Liver (tissue), 9 donors: Measurements from ENCODE around the gene C1QTNF4. TPM values are rescaled to one million over a fixed set of nuclear protein-coding genes. Genes with fewer than 3 reads are reported as not detected.

Experiments
- DNase-seq: peaks from one replicate; pipeline ENCODE4 v3.0.0-alpha.2; 2017; ENCODE audit warnings: low spot score
- H3K27ac ChIP-seq, 2 donors: one replicate each; pipeline ENCODE4 v1.7.0; 2013; ENCODE audit warnings: inconsistent platforms in 2 of 2, low read length in 2 of 2, control low read depth in 1 of 2, low read depth in 1 of 2, mild to moderate bottlenecking in 1 of 2
- H3K27me3 ChIP-seq, 4 donors: one replicate each; pipeline versions ENCODE4 v1.6.1 to v1.7.0; 2013; ENCODE audit warnings: low read length in 3 of 4, inconsistent platforms in 1 of 4, mild to moderate bottlenecking in 1 of 4, moderate library complexity in 1 of 4; ENCODE audit not compliant: control insufficient read depth in 4 of 4, insufficient read depth in 4 of 4
- H3K36me3 ChIP-seq, 4 donors: one replicate each; pipeline versions ENCODE4 v1.6.1 to v1.7.0; 2013; ENCODE audit warnings: low read length in 3 of 4, mild to moderate bottlenecking in 3 of 4, low read depth in 1 of 4, moderate library complexity in 1 of 4; ENCODE audit not compliant: control insufficient read depth in 4 of 4, insufficient read depth in 3 of 4
- H3K4me1 ChIP-seq, 4 donors: one replicate each; pipeline versions ENCODE4 v1.6.1 to v1.7.0; 2013; ENCODE audit warnings: low read length in 3 of 4, mild to moderate bottlenecking in 3 of 4, moderate library complexity in 1 of 4; ENCODE audit not compliant: control insufficient read depth in 4 of 4, insufficient read depth in 4 of 4
- H3K4me3 ChIP-seq, 3 donors: one replicate each; pipeline versions ENCODE4 v1.6.1 to v1.7.0; 2013; ENCODE audit warnings: low read length in 3 of 3, control low read depth in 1 of 3, low read depth in 1 of 3, mild to moderate bottlenecking in 1 of 3
- H3K9ac ChIP-seq, 2 donors: one replicate each; pipeline ENCODE4 v1.7.0; 2013; ENCODE audit warnings: low read length in 2 of 2, mild to moderate bottlenecking in 2 of 2, moderate library complexity in 2 of 2, control low read depth in 1 of 2, low read depth in 1 of 2
- H3K9me3 ChIP-seq, 4 donors: one replicate each; pipeline versions ENCODE4 v1.6.1 to v1.7.0; 2013; ENCODE audit warnings: low read length in 3 of 4; ENCODE audit not compliant: control insufficient read depth in 4 of 4
- FOXA1 ChIP-seq: IDR thresholded peaks from 2 replicates; pipeline ENCODE4 v1.6.1; 2016; ENCODE audit warnings: antibody characterized with exemption
- FOXA2 ChIP-seq: IDR thresholded peaks from 2 replicates; pipeline ENCODE4 v1.6.1; 2016; ENCODE audit warnings: antibody characterized with exemption
- GABPA ChIP-seq, 2 donors: IDR thresholded peaks in 1 of 2; conservative IDR thresholded peaks in 1 of 2; 2 replicates each; pipeline ENCODE4 v1.6.1; 2016; ENCODE audit warnings: antibody characterized with exemption in 2 of 2, mild to moderate bottlenecking in 1 of 2, moderate library complexity in 1 of 2
- HNF4A ChIP-seq, 2 donors: conservative IDR thresholded peaks; 2 replicates each; pipeline ENCODE4 v1.6.1; 2016; ENCODE audit warnings: antibody characterized with exemption in 2 of 2, mild to moderate bottlenecking in 2 of 2
- HNF4G ChIP-seq: IDR thresholded peaks from 2 replicates; pipeline ENCODE4 v1.6.1; 2016; ENCODE audit warnings: antibody characterized with exemption
- NR2F2 ChIP-seq: IDR thresholded peaks from 2 replicates; pipeline ENCODE4 v1.6.1; 2016; ENCODE audit warnings: antibody characterized with exemption
- RAD21 ChIP-seq, 2 donors: IDR thresholded peaks; 2 replicates each; pipeline ENCODE4 v1.6.1; 2016; ENCODE audit warnings: antibody characterized with exemption in 2 of 2, mild to moderate bottlenecking in 2 of 2
- RXRA ChIP-seq, 2 donors: IDR thresholded peaks; 2 replicates each; pipeline ENCODE4 v1.6.1; 2017 to 2018; ENCODE audit warnings: antibody characterized with exemption in 2 of 2, mild to moderate bottlenecking in 1 of 2
- SP1 ChIP-seq: IDR thresholded peaks from 2 replicates; pipeline ENCODE4 v1.6.1; 2018; ENCODE audit warnings: antibody characterized with exemption, mild to moderate bottlenecking
- TAF1 ChIP-seq: conservative IDR thresholded peaks from 2 replicates; pipeline ENCODE4 v1.6.1; 2016; ENCODE audit warnings: antibody characterized with exemption, mild to moderate bottlenecking
- YY1 ChIP-seq: IDR thresholded peaks from 2 replicates; pipeline ENCODE4 v1.6.1; 2016; ENCODE audit warnings: antibody characterized with exemption, mild to moderate bottlenecking
- WGBS: extraction: QIAGEN DNeasy Blood & Tissue Kit; methylation state at CpG from one replicate; pipeline ENCODE4 v1.1.7; 2013; 5-methylcytosine and 5-hydroxymethylcytosine counted together
- polyA plus RNA-seq, 2 donors: library from polyadenylated mRNA; stranded (reverse) in 1 of 2; unstranded in 1 of 2; fragments of 200-250 nt in 1 of 2; fragments of >200 nt in 1 of 2; fragmentation: Nextera tagmentation in 1 of 2; extraction: Ambion mirVana in 1 of 2; gene quantifications; one replicate each; pipeline versions ENCODE4 v1.2.1 to v1.2.3, GENCODE V29; 2013 to 2015
- total RNA-seq, 2 donors: library from RNA; depleted of rRNA; stranded (reverse); fragments of >200 nt; gene quantifications; one replicate each; pipeline ENCODE4 v1.2.3, GENCODE V29; 2014
- TF ChIP-seq, protein P1 (sequence below): IDR thresholded peaks from 2 replicates; pipeline ENCODE4 v1.6.1; 2016; ENCODE audit warnings: antibody characterized with exemption
- TF ChIP-seq, protein P2 (sequence below): IDR thresholded peaks from 2 replicates; pipeline ENCODE4 v1.6.1; 2016; ENCODE audit warnings: antibody characterized with exemption
- TF ChIP-seq, protein P3 (sequence below): fragments of 150-350 bp; IDR thresholded peaks from 2 replicates; pipeline ENCODE4 v1.5.1; 2017; ENCODE audit warnings: improper control_type of control experiment, low read depth, low read length; ENCODE audit not compliant: missing input control
- TF ChIP-seq, protein P4 (sequence below): IDR thresholded peaks from 2 replicates; pipeline ENCODE4 v1.6.1; 2016; ENCODE audit warnings: antibody characterized with exemption, mild to moderate bottlenecking
- TF ChIP-seq, protein P5 (sequence below): IDR thresholded peaks from 2 replicates; pipeline ENCODE4 v1.6.1; 2016; ENCODE audit warnings: antibody characterized with exemption
- donor health status: healthy.
- donor health status: healthy.
- donor health status: healthy.
- donor health status: healthy.
- donor health status: healthy.

Gene C1QTNF4
- total and polyA plus RNA-seq, 4 donors = 0.08 to 1.8 (median 0.32) TPM

DNA sequence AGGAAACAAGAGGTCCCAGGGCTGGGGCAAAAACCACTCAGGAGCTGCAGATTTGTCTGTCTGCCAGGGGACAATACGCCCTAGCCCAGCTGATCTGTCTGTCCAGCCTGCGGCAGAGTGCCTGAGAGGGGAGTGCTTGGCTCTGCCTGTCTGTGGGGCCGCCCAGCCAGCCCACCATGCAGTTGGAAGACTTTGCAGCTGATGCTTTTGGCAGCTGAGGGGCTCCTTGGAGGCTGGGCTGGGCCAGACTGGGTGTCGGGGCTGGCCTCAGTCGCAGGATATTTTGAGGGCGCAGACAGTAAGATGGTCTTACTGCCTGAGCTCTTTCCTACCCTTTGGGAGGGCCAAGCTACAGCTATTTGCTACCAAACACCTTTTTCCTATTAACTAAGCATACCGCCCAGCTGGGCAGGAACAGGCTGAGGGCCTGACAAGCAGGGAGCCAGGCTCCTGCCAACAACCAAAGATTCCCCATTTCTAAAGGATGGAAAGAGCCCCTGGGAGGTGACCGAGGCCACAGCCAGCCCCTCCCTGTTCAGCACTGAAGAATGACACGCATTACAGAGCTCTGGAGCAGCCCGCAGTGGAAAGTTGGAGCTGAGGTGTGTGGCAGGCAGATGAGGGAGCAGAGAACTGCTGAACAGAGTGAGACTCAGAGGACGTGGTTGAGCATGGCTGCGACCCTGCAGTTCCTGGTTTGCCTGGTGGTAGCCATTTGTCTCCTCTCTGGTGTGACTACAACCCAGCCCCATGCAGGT is 7.9 kb downstream of the C1QTNF4 start, which contains the start of gene FAM180B (continued):
- TF ChIP-seq FOXA1 (no peak), GABPA (IDR thresholded peaks at IDR 0.05 in 1 of 2, conservative IDR thresholded peaks at IDR 0.05 in 1 of 2) (no peak)
- TF ChIP-seq, protein P1, sequence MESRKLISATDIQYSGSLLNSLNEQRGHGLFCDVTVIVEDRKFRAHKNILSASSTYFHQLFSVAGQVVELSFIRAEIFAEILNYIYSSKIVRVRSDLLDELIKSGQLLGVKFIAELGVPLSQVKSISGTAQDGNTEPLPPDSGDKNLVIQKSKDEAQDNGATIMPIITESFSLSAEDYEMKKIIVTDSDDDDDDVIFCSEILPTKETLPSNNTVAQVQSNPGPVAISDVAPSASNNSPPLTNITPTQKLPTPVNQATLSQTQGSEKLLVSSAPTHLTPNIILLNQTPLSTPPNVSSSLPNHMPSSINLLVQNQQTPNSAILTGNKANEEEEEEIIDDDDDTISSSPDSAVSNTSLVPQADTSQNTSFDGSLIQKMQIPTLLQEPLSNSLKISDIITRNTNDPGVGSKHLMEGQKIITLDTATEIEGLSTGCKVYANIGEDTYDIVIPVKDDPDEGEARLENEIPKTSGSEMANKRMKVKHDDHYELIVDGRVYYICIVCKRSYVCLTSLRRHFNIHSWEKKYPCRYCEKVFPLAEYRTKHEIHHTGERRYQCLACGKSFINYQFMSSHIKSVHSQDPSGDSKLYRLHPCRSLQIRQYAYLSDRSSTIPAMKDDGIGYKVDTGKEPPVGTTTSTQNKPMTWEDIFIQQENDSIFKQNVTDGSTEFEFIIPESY = no peak

DNA sequence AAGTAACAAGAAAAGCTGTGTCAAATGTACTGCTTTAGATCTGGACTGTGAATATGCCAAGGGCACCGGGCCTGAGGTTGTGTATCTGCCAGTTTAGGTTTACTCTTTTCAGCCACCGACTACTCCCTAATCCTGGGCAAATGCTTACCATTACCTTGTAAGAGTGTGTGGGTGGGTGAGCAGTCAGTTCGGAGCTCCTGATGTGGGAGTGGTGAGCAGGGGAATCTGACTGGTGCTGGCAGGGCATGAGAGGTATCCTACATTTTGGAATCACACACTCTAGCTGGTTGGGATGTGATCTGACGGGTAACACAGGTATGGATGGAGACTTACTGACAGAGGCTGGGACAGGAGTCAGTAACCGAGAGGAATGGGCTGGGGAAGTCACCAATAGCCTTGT is 10.4 kb downstream of the C1QTNF4 start:
- Histone ChIP-seq H3K4me1 (peaks cover 1 to 16% (median 14%) of the 10 kb centered on the region in 4 donors), H3K9me3 (no peaks in the 10 kb centered on the region), H3K27ac (no peak overlapping the region), H3K27me3 (no peaks in the 10 kb centered on the region), H3K9ac (no peak overlapping the region), H3K4me3 (no peak overlapping the region), H3K36me3 (peaks cover 9 to 42% (median 34%) of the 10 kb centered on the region in 4 donors)
- WGBS = 94% methylated on average over 5 of the region's 5 CpGs
- TF ChIP-seq NR2F2 = no peak
- TF ChIP-seq YY1 = no peak
- TF ChIP-seq, protein P2, sequence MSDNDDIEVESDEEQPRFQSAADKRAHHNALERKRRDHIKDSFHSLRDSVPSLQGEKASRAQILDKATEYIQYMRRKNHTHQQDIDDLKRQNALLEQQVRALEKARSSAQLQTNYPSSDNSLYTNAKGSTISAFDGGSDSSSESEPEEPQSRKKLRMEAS = no peak
- no peak for TF ChIP-seq GABPA (IDR thresholded peaks at IDR 0.05 in 1 of 2, conservative IDR thresholded peaks at IDR 0.05 in 1 of 2)
- no peak for TF ChIP-seq FOXA1
- no peak for TF ChIP-seq TAF1
- TF ChIP-seq, protein P1 = no peak
- TF ChIP-seq RXRA (IDR thresholded peaks at IDR 0.05) = no peak
- no peak for TF ChIP-seq FOXA2
- no peak for TF ChIP-seq RAD21 (IDR thresholded peaks at IDR 0.05)
- DNase-seq = no peak

DNA sequence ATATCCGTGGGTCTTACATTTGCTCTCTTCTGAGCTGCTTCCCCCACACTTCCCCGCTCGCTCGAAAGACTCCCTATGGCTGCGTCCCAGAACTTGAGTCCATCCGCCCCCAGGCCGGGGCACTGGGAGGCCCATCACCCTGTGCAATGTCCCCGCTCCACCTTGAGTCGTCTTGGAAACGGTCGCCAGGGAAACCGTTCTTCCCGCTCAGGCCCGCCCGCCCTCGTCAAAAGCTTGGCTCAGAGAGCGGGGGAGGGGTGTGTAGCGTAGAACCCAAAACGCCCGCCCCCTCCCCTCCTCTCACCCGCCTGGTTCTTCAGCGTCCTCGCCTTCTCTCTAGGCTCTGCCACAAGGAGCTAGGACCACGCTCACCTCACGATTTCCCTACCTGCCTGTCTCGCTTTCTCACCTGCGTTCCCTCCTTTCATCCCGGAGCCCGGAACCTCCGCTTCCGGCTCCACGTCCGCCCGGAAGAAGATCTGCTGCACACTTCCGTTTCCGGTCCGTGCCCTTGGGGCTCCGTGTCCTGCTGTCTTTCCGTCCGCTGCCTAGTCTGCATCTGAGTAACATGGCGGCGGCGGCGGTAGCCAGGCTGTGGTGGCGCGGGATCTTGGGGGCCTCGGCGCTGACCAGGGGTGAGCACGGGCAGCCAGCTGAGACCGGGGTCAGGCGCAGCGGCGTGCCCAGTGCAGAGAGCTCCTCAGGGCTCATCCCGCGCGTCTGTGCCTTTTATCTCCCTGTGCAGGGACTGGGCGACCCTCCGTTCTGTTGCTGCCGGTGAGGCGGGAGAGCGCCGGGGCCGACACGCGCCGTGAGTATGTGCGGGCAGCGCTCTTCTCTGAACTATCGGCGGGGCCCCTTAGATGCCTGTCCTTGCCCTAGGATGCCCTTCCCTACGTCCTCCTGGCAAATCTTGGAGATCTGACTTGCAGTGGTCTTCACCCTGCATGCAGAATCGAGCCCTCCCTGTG is 15.4 kb downstream of the C1QTNF4 start, which contains the start of the genes KBTBD4 and NDUFS3:
KBTBD4 (minus strand) TSS at position 447 of the 971 bp plus-strand sequence; CDS start at position 428, 19 bp downstream.
NDUFS3 (plus strand) TSS at position 551 of the 971 bp plus-strand sequence; CDS start at position 569, 18 bp downstream.
- Histone ChIP-seq H3K4me1 (peaks cover 5 to 34% (median 27%) of the 10 kb centered on the region in 4 donors), H3K27ac (peak within 1 kb of the TSS; percentile 81 to 90), H3K27me3 (no peaks in the 10 kb centered on the region), H3K9ac (peak within 1 kb of the TSS; percentile 44 to 83), H3K4me3 (peak within 1 kb of the TSS; percentile 78 to 90 (median 89)), H3K36me3 (peaks cover 5 to 35% (median 24%) of the 10 kb centered on the region in 4 donors), H3K9me3 (no peaks in the 10 kb centered on the region)
- peak; percentile 96 for DNase-seq
- under 1% methylated on average over 72 of the region's 72 CpGs for WGBS
- TF ChIP-seq NR2F2 (peak; percentile 60), FOXA1 (peak; percentile 10), YY1 (peak; percentile 96), RAD21 (IDR thresholded peaks at IDR 0.05) (peak; percentile 51 to 55), HNF4G (no peak), RXRA (IDR thresholded peaks at IDR 0.05) (peak; percentile 25 to 39), HNF4A (conservative IDR thresholded peaks at IDR 0.05) (peak in 1 of 2 donors; percentile 7), FOXA2 (no peak), GABPA (IDR thresholded peaks at IDR 0.05 in 1 of 2, conservative IDR thresholded peaks at IDR 0.05 in 1 of 2) (peak; percentile 100), SP1 (peak; percentile 52)
- TF ChIP-seq, protein P3, sequence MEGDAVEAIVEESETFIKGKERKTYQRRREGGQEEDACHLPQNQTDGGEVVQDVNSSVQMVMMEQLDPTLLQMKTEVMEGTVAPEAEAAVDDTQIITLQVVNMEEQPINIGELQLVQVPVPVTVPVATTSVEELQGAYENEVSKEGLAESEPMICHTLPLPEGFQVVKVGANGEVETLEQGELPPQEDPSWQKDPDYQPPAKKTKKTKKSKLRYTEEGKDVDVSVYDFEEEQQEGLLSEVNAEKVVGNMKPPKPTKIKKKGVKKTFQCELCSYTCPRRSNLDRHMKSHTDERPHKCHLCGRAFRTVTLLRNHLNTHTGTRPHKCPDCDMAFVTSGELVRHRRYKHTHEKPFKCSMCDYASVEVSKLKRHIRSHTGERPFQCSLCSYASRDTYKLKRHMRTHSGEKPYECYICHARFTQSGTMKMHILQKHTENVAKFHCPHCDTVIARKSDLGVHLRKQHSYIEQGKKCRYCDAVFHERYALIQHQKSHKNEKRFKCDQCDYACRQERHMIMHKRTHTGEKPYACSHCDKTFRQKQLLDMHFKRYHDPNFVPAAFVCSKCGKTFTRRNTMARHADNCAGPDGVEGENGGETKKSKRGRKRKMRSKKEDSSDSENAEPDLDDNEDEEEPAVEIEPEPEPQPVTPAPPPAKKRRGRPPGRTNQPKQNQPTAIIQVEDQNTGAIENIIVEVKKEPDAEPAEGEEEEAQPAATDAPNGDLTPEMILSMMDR = no peak
- TF ChIP-seq, protein P4, sequence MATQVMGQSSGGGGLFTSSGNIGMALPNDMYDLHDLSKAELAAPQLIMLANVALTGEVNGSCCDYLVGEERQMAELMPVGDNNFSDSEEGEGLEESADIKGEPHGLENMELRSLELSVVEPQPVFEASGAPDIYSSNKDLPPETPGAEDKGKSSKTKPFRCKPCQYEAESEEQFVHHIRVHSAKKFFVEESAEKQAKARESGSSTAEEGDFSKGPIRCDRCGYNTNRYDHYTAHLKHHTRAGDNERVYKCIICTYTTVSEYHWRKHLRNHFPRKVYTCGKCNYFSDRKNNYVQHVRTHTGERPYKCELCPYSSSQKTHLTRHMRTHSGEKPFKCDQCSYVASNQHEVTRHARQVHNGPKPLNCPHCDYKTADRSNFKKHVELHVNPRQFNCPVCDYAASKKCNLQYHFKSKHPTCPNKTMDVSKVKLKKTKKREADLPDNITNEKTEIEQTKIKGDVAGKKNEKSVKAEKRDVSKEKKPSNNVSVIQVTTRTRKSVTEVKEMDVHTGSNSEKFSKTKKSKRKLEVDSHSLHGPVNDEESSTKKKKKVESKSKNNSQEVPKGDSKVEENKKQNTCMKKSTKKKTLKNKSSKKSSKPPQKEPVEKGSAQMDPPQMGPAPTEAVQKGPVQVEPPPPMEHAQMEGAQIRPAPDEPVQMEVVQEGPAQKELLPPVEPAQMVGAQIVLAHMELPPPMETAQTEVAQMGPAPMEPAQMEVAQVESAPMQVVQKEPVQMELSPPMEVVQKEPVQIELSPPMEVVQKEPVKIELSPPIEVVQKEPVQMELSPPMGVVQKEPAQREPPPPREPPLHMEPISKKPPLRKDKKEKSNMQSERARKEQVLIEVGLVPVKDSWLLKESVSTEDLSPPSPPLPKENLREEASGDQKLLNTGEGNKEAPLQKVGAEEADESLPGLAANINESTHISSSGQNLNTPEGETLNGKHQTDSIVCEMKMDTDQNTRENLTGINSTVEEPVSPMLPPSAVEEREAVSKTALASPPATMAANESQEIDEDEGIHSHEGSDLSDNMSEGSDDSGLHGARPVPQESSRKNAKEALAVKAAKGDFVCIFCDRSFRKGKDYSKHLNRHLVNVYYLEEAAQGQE = peak; percentile 75
- TF ChIP-seq, protein P5, sequence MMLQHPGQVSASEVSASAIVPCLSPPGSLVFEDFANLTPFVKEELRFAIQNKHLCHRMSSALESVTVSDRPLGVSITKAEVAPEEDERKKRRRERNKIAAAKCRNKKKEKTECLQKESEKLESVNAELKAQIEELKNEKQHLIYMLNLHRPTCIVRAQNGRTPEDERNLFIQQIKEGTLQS = no peak
